ENCODE measurements around the gene DNA2.

Gene DNA2

GRCh38 chr10:68446179-68446578, 25.6 kb downstream of the DNA2 start:
- TF ChIP-seq EZH2phosphoT487 (conservative IDR thresholded peaks at IDR 0.05; ENCODE audit: low read length) (no peak), CTCF (IDR thresholded peaks at IDR 0.05; ENCODE audit: insufficient read depth, low read length, poor library complexity, severe bottlenecking) (no peak)
- Histone ChIP-seq H2AFZ (ENCODE audit: low read depth, low read length, severe bottlenecking) (no peak overlapping the region), H3F3A (ENCODE audit: insufficient read depth) (0 out of 2 replicates have a peak, but pooled peaks cover 3% of the 10 kb centered on the region), H3K36me3 (ENCODE audit: low read length) (peaks cover 41% of the 10 kb centered on the region; the same call in 1 of the 2 replicates), H3K27ac (ENCODE audit: low read depth, low read length) (no peak overlapping the region), H3K4me2 (ENCODE audit: low read depth, low read length, poor library complexity, severe bottlenecking) (no peak overlapping the region), H3K9me2 (replicated peaks; ENCODE audit: insufficient read depth, low read length) (no peaks in the 10 kb centered on the region), H3K9me3 (ENCODE audit: insufficient read depth, low read length) (no peaks in the 10 kb centered on the region), H3K9ac (ENCODE audit: low read length) (no peak overlapping the region), H4K20me1 (ENCODE audit: low read depth, low read length) (no peaks in the 10 kb centered on the region), H3K27me3 (ENCODE audit: low read length) (no peaks in the 10 kb centered on the region), H3K4me3 (ENCODE audit: insufficient read depth, low read length, poor library complexity, severe bottlenecking) (no peak overlapping the region), H3K79me2 (ENCODE audit: insufficient read depth, low read length) (no peaks in the 10 kb centered on the region)

GRCh38 chr10:68442971-68443370, 28.8 kb downstream of the DNA2 start:
- H3K9me3 ChIP-seq (ENCODE audit: insufficient read depth, low read length): no peaks in the 10 kb centered on the region
- TF ChIP-seq EZH2phosphoT487 (conservative IDR thresholded peaks at IDR 0.05; ENCODE audit: low read length) (no peak), CTCF (IDR thresholded peaks at IDR 0.05; ENCODE audit: insufficient read depth, low read length, poor library complexity, severe bottlenecking) (no peak)
- H3K4me3 ChIP-seq (ENCODE audit: insufficient read depth, low read length, poor library complexity, severe bottlenecking): no peak overlapping the region
- no peak overlapping the region for H2AFZ ChIP-seq (ENCODE audit: low read depth, low read length, severe bottlenecking)
- peaks cover 20% of the 10 kb centered on the region; the same call in 1 of the 2 replicates for H3K36me3 ChIP-seq (ENCODE audit: low read length)
- no peak overlapping the region for H3K4me2 ChIP-seq (ENCODE audit: low read depth, low read length, poor library complexity, severe bottlenecking)
- no peaks in the 10 kb centered on the region for H4K20me1 ChIP-seq (ENCODE audit: low read depth, low read length)
- no peaks in the 10 kb centered on the region for H3F3A ChIP-seq (ENCODE audit: insufficient read depth)
- H3K9me2 ChIP-seq (replicated peaks; ENCODE audit: insufficient read depth, low read length): no peaks in the 10 kb centered on the region
- no peak overlapping the region for H3K9ac ChIP-seq (ENCODE audit: low read length)
- no peak overlapping the region for H3K27ac ChIP-seq (ENCODE audit: low read depth, low read length)
- no peaks in the 10 kb centered on the region for H3K27me3 ChIP-seq (ENCODE audit: low read length)
- no peaks in the 10 kb centered on the region for H3K79me2 ChIP-seq (ENCODE audit: insufficient read depth, low read length)

DNA sequence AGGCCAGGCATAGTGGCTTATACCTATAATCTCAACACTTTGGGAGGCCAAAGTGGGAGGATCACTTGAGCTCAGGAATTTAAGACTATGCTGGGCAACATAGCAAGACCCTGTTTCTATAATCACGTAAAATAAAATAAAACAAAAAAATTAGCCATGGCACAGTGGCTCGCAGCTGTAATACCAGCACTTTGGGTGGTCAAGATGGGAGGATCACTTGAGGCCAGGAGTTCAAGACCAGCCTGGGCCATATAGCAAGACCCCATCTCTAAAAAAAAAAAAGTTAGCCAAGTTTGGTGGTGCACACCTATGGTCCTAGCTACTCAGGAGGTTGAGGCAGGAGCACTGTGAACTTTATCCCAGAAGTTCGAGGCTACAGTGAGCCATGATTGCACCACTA, 30.9 kb downstream of the DNA2 start:
- Histone ChIP-seq H3K9me3 (ENCODE audit: insufficient read depth, low read length) (no peaks in the 10 kb centered on the region), H3F3A (ENCODE audit: insufficient read depth) (no peaks in the 10 kb centered on the region), H3K9ac (ENCODE audit: low read length) (no peak overlapping the region), H3K9me2 (replicated peaks; ENCODE audit: insufficient read depth, low read length) (no peaks in the 10 kb centered on the region), H3K4me2 (ENCODE audit: low read depth, low read length, poor library complexity, severe bottlenecking) (no peak overlapping the region), H4K20me1 (ENCODE audit: low read depth, low read length) (no peaks in the 10 kb centered on the region), H3K79me2 (ENCODE audit: insufficient read depth, low read length) (no peaks in the 10 kb centered on the region), H2AFZ (ENCODE audit: low read depth, low read length, severe bottlenecking) (no peak overlapping the region), H3K27me3 (ENCODE audit: low read length) (no peaks in the 10 kb centered on the region), H3K27ac (ENCODE audit: low read depth, low read length) (no peak overlapping the region), H3K4me3 (ENCODE audit: insufficient read depth, low read length, poor library complexity, severe bottlenecking) (no peak overlapping the region), H3K36me3 (ENCODE audit: low read length) (peaks cover 21% of the 10 kb centered on the region)
- TF ChIP-seq EZH2phosphoT487 (conservative IDR thresholded peaks at IDR 0.05; ENCODE audit: low read length) (no peak), CTCF (IDR thresholded peaks at IDR 0.05; ENCODE audit: insufficient read depth, low read length, poor library complexity, severe bottlenecking) (no peak)
